Endothelial cell of umbilical vein (primary cell): ENCODE measurements around the gene SKP1. TPM values are rescaled to one million over a fixed set of nuclear protein-coding genes. Genes with fewer than 3 reads are reported as not detected.

Experiments used
- BruUV-seq: library from RNA; stranded (reverse); fragments of 400-500 nt; replicated peaks from 2 replicates; lab custom pipeline; 2021; lab: Mats Ljungman, UMichigan
- CTCF ChIA-PET: fragments of 300-600, 350-600 bp; sonication (Branson Sonifier 250); formaldehyde crosslinking; loops from one replicate; lab custom pipeline; 2021; ENCODE audit warnings: antibody characterized with exemption, inconsistent platforms; lab: Charles Lee
- POLR2A ChIA-PET: fragments of 300-600, 350-600 bp; sonication (Branson Sonifier 250); formaldehyde crosslinking; loops from one replicate; lab custom pipeline; 2021; ENCODE audit warnings: antibody characterized with exemption, inconsistent platforms; lab: Charles Lee
- DNase-seq: peaks from one replicate; pipeline ENCODE4 v3.0.0-alpha.2; 2011; ENCODE audit warnings: low read depth, low spot score
- FAIRE-seq: peaks from 2 replicates; lab custom pipeline; 2011; peaks lifted over from hg19 to GRCh38; lab: Jason Lieb, UNC
- H2AFZ ChIP-seq: 2 replicates; pipeline ENCODE4 v1.6.0; 2012; ENCODE audit warnings: low read depth, low read length, control low read depth, inconsistent platforms
- H3K27ac ChIP-seq: 2 replicates; pipeline ENCODE4 v1.5.1; 2011; ENCODE audit warnings: low read depth, mild to moderate bottlenecking, control low read depth, low read length, moderate library complexity; ENCODE audit not compliant: insufficient read depth
- H3K27me3 ChIP-seq, 2 experiments: 2 replicates each; pipeline versions ENCODE4 v1.6.0 to v1.6.1; 2011; ENCODE audit warnings: low read length in 2 of 2, mixed read lengths in 1 of 2; ENCODE audit not compliant: control insufficient read depth in 2 of 2, insufficient read depth in 2 of 2
- H3K36me3 ChIP-seq, 2 experiments: 2 replicates in 1 of 2; 3 replicates in 1 of 2; pipeline ENCODE4 v1.5.1; 2011; ENCODE audit warnings: low read length in 2 of 2, mild to moderate bottlenecking in 1 of 2, moderate library complexity in 1 of 2; ENCODE audit not compliant: control insufficient read depth in 2 of 2, insufficient read depth in 2 of 2; ENCODE audit errors: extremely low read depth in 1 of 2
- H3K4me1 ChIP-seq: 3 replicates; pipeline ENCODE4 v1.5.1; 2011; ENCODE audit warnings: mild to moderate bottlenecking, low read length; ENCODE audit not compliant: control insufficient read depth, insufficient read depth; ENCODE audit errors: extremely low read depth
- H3K4me2 ChIP-seq: 2 replicates; pipeline ENCODE4 v1.6.1; 2011; ENCODE audit warnings: low read length, control low read depth, mixed read lengths; ENCODE audit not compliant: insufficient read depth
- H3K4me3 ChIP-seq, 3 experiments: fragments of 200-600 bp in 1 of 3; sonication (generic), shearing (Covaris generic) in 1 of 3; replicated peaks in 1 of 3; 2 replicates each; pipeline ENCODE4 v1.5.1; 2011 to 2016; ENCODE audit warnings: control low read depth in 3 of 3, low read length in 3 of 3, mild to moderate bottlenecking in 2 of 3, inconsistent platforms in 1 of 3, low read depth in 1 of 3, moderate library complexity in 1 of 3; ENCODE audit not compliant: insufficient read depth in 1 of 3
- H3K79me2 ChIP-seq: 2 replicates; pipeline ENCODE4 v1.6.0; 2012; ENCODE audit warnings: low read length, inconsistent platforms; ENCODE audit not compliant: control insufficient read depth, insufficient read depth
- H3K9ac ChIP-seq: replicated peaks from 2 replicates; pipeline ENCODE3; 2011; ENCODE audit warnings: low read length, control low read depth; ENCODE audit not compliant: insufficient read depth; ENCODE audit errors: extremely low read depth
- H3K9me1 ChIP-seq: replicated peaks from 3 replicates; pipeline ENCODE4 v1.6.0; 2011; ENCODE audit warnings: mild to moderate bottlenecking, low read length; ENCODE audit not compliant: control insufficient read depth, insufficient read depth; ENCODE audit errors: extremely low read depth
- H3K9me3 ChIP-seq: replicated peaks from 2 replicates; pipeline ENCODE4 v1.5.1; 2012; ENCODE audit warnings: low read length, inconsistent platforms; ENCODE audit not compliant: control insufficient read depth, insufficient read depth
- H4K20me1 ChIP-seq: replicated peaks from 2 replicates; pipeline ENCODE3; 2011; ENCODE audit warnings: mild to moderate bottlenecking, low read length; ENCODE audit not compliant: control insufficient read depth, insufficient read depth; ENCODE audit errors: extremely low read depth
- CTCF ChIP-seq, 2 donors: IDR thresholded peaks; 1 replicate in 1 of 2; 2 replicates in 1 of 2; pipeline ENCODE4 v1.5.1; 2011; ENCODE audit warnings: low read length in 2 of 2, mild to moderate bottlenecking in 2 of 2, moderate library complexity in 2 of 2, control low read depth in 1 of 2, inconsistent platforms in 1 of 2, low read depth in 1 of 2; ENCODE audit not compliant: insufficient read depth in 1 of 2; ENCODE audit errors: extremely low read depth in 1 of 2
- EZH2 ChIP-seq: IDR thresholded peaks from 2 replicates; pipeline ENCODE4 v1.6.1; 2012; ENCODE audit warnings: borderline replicate concordance, low read depth, mild to moderate bottlenecking, moderate library complexity, low read length, inconsistent platforms; ENCODE audit not compliant: severe bottlenecking
- FOS ChIP-seq: IDR thresholded peaks from 2 replicates; pipeline ENCODE4 v1.6.1; 2011; ENCODE audit warnings: mild to moderate bottlenecking, low read length, moderate library complexity, borderline replicate concordance; ENCODE audit not compliant: insufficient read depth
- GATA2 ChIP-seq: IDR thresholded peaks from 2 replicates; pipeline ENCODE4 v1.7.0; 2011; ENCODE audit warnings: low read depth, mild to moderate bottlenecking, moderate library complexity, mixed read lengths, low read length; ENCODE audit not compliant: insufficient read length, insufficient read depth
- JUN ChIP-seq: IDR thresholded peaks from 2 replicates; pipeline ENCODE4 v1.6.1; 2011; ENCODE audit warnings: borderline replicate concordance, low read depth; ENCODE audit not compliant: insufficient read length, insufficient read depth
- MAX ChIP-seq: IDR thresholded peaks from 2 replicates; pipeline ENCODE4 v1.6.1; 2011; ENCODE audit not compliant: insufficient read depth, insufficient read length
- MYC ChIP-seq: IDR thresholded peaks from one replicate; pipeline ENCODE4 v1.6.1; 2011; ENCODE audit warnings: mild to moderate bottlenecking, low read depth, low read length
- POLR2A ChIP-seq: IDR thresholded peaks from 2 replicates; pipeline ENCODE4 v1.6.1; 2012; ENCODE audit warnings: low read depth, mild to moderate bottlenecking, control low read depth, low read length
- POLR2AphosphoS5 ChIP-seq: IDR thresholded peaks from 2 replicates; pipeline ENCODE4 v1.6.1; 2012; ENCODE audit warnings: low read depth, mild to moderate bottlenecking, control low read depth, low read length, moderate library complexity; ENCODE audit not compliant: insufficient read depth
- dilution Hi-C: fragments of 300-500 bp; cut with MboI; formaldehyde crosslinking; loops from one replicate; pipeline ENCODE4 v1.15.0; 2019; ENCODE audit warnings: low sequenced_read_pairs; ENCODE audit not compliant: extremely low pct_ligation_motif_present
- intact Hi-C: fragments of 100-400 bp; cut with micrococcal nuclease; formaldehyde crosslinking; loops from one replicate; pipeline ENCODE4 v1.10.0; 2022
- polyA plus RNA-seq, 4 experiments: library from polyadenylated mRNA; depleted of rRNA in 3 of 4; stranded (reverse) in 3 of 4; unstranded in 1 of 4; fragments of >200 nt; gene quantifications; 2 replicates each; pipeline versions ENCODE4 v1.2.1 to v1.2.3, GENCODE V29; 2011 to 2012; ENCODE audit warnings: missing spikeins in 1 of 4
- total RNA-seq: library from RNA; stranded (reverse); gene quantifications from 2 replicates; pipeline ENCODE4 v1.2.3, GENCODE V29; 2021

SKP1 gene
- total and polyA plus RNA-seq, 2 donors (not counting 3 experiments of a cell fraction or from before 2014, with no cell fraction given) = 214 to 320 TPM

- Histone ChIP-seq H3K9me1 (no peaks in the 10 kb centered on the region), H3K27ac (no peak overlapping the region), H3K9me3 (no peaks in the 10 kb centered on the region), H3K4me2 (no peak overlapping the region), H3K4me3 (no peak overlapping the region), H3K79me2 (peaks cover 21% of the 10 kb centered on the region), H3K27me3 (no peaks in the 10 kb centered on the region), H3K36me3 (peaks cover 22 to 39% of the 10 kb centered on the region in 2 experiments), H4K20me1 (peaks cover 3% of the 10 kb centered on the region), H2AFZ (no peak overlapping the region), H3K9ac (no peak overlapping the region), H3K4me1 (no peaks in the 10 kb centered on the region)
- dilution Hi-C loops (no loop called here), intact Hi-C loops (loop anchor here (1.0 kb wide), 1 partner anchor 108 kb away; no protein-coding TSS in a partner anchor)
- POLR2A ChIA-PET = no interaction called here
- no peak for FAIRE-seq
- TF ChIP-seq POLR2A (no peak), EZH2 (no peak), MYC (no peak), GATA2 (no peak), MAX (no peak), POLR2AphosphoS5 (no peak), JUN (no peak), FOS (no peak), CTCF (IDR thresholded peaks at IDR 0.05; ENCODE audit: extremely low read depth in 1 of 2, insufficient read depth in 1 of 2, low read depth in 1 of 2, low read length in 2 of 2) (no peak)
- CTCF ChIA-PET = interaction anchor here (1.0 to 15.2 kb wide), 11 partner anchors 9 to 143 kb away, joined by 3 to 517 read pairs (median 4); partner anchors contain the start of gene TCF7
- no peak for DNase-seq
- BruUV-seq = no TSS peak
Measured at GRCh38 chr5:134146651-134147518, 29.9 kb downstream of the SKP1 start.
